PC-9 (cell line): ENCODE results near the gene OR7D2. TPM values are rescaled to one million over a fixed set of nuclear protein-coding genes. Genes with fewer than 3 reads are reported as not detected.

ENCODE experiments used
- BruUV-seq: library from RNA; stranded (reverse); fragments of 400-500 nt; replicated peaks from 2 replicates; lab custom pipeline; 2021; lab: Mats Ljungman, UMichigan
- CTCF ChIA-PET: fragments of 300-600 bp; sonication (Branson Sonifier 250); formaldehyde crosslinking; loops from one replicate; lab custom pipeline; 2022; ENCODE audit warnings: antibody characterized with exemption; lab: Charles Lee
- POLR2A ChIA-PET: fragments of 300-600 bp; sonication (Branson Sonifier 250); formaldehyde crosslinking; loops from one replicate; lab custom pipeline; 2022; ENCODE audit warnings: antibody characterized with exemption; ENCODE audit not compliant: unreplicated experiment; lab: Charles Lee
- DNase-seq, 2 experiments: peaks; one replicate each; pipeline versions ENCODE4 v3.0.0 to v3.0.0-alpha.2; 2015 to 2022; ENCODE audit warnings: mixed read lengths in 1 of 2
- H2AFZ ChIP-seq: fragments of 200-600 bp; sonication (generic); 2 replicates; pipeline ENCODE4 v1.8.1; 2017; ENCODE audit warnings: antibody characterized with exemption
- H3F3A ChIP-seq: fragments of 200-600 bp; sonication (generic); 2 replicates; pipeline ENCODE4 v1.8.1; 2017; ENCODE audit warnings: antibody characterized with exemption, mild to moderate bottlenecking, low read depth; ENCODE audit not compliant: insufficient read depth
- H3K27ac ChIP-seq: fragments of 200-600 bp; sonication (generic); 2 replicates; pipeline ENCODE4 v1.6.1; 2016; ENCODE audit warnings: mixed run types
- H3K27me3 ChIP-seq: fragments of 200-600 bp; sonication (generic); 2 replicates; pipeline ENCODE4 v1.6.1; 2016; ENCODE audit warnings: low read depth, mixed run types; ENCODE audit not compliant: insufficient read depth
- H3K36me3 ChIP-seq: fragments of 200-600 bp; sonication (generic); 2 replicates; pipeline ENCODE4 v1.6.1; 2016; ENCODE audit warnings: low read depth, mixed run types
- H3K4me1 ChIP-seq: fragments of 200-600 bp; sonication (generic); replicated peaks from 2 replicates; pipeline ENCODE4 v1.6.1; 2016; ENCODE audit warnings: mixed run types; ENCODE audit not compliant: insufficient read depth
- H3K4me2 ChIP-seq: fragments of 200-600 bp; sonication (generic); 2 replicates; pipeline ENCODE4 v1.6.1; 2017; ENCODE audit warnings: mixed run types
- H3K4me3 ChIP-seq: fragments of 200-600 bp; sonication (generic); 2 replicates; pipeline ENCODE4 v1.6.1; 2016; ENCODE audit warnings: mixed run types
- H3K79me2 ChIP-seq: fragments of 200-600 bp; sonication (generic); 2 replicates; pipeline ENCODE4 v1.6.1; 2017; ENCODE audit warnings: low read depth, mixed run types
- H3K9me2 ChIP-seq: fragments of 200-600 bp; sonication (generic); 2 replicates; pipeline ENCODE4 v1.8.1; 2017; ENCODE audit warnings: mild to moderate bottlenecking; ENCODE audit not compliant: insufficient read depth
- H3K9me3 ChIP-seq: fragments of 200-600 bp; sonication (generic); 2 replicates; pipeline ENCODE4 v1.8.1; 2016; ENCODE audit warnings: low read depth; ENCODE audit not compliant: insufficient read depth
- H4K20me1 ChIP-seq: fragments of 200-600 bp; sonication (generic); 2 replicates; pipeline ENCODE4 v1.8.1; 2017; ENCODE audit not compliant: insufficient read depth
- CTCF ChIP-seq: fragments of 200-600 bp; sonication (generic); conservative IDR thresholded peaks from 2 replicates; pipeline ENCODE4 v1.6.1; 2017; ENCODE audit warnings: mixed run types, antibody characterized with exemption, mild to moderate bottlenecking, moderate library complexity
- EZH2 ChIP-seq: fragments of 200-600 bp; sonication (generic); IDR thresholded peaks from 2 replicates; pipeline ENCODE4 v1.8.0; 2017; ENCODE audit warnings: antibody characterized with exemption, low read depth
- intact Hi-C: fragments of 100-400 bp; cut with micrococcal nuclease; formaldehyde crosslinking; loops from one replicate; pipeline ENCODE4 v1.10.0; 2022; ENCODE audit not compliant: unreplicated experiment
- total RNA-seq: library from RNA; stranded (reverse); gene quantifications from 2 replicates; pipeline ENCODE4 v1.2.3, GENCODE V29; 2021

The OR7D2 gene
- total RNA-seq, 1 experiment from 2014 or later, result not detected

- ChIA-PET POLR2A (no interaction called here), CTCF (no interaction called here)
- Histone ChIP-seq H3F3A (no peaks in the 10 kb centered on the region), H3K36me3 (peaks cover 88% of the 10 kb centered on the region), H3K9me2 (no peaks in the 10 kb centered on the region), H3K79me2 (peaks cover 98% of the 10 kb centered on the region), H3K27ac (no peak overlapping the region), H3K4me1 (no peaks in the 10 kb centered on the region; the same call in none of the 2 replicates), H4K20me1 (peaks cover 2% of the 10 kb centered on the region), H3K4me2 (no peak overlapping the region), H3K9me3 (peaks cover 67% of the 10 kb centered on the region), H3K4me3 (no peak overlapping the region), H3K27me3 (no peaks in the 10 kb centered on the region), H2AFZ (no peak overlapping the region)
- TF ChIP-seq EZH2 (no peak), CTCF (no peak)
- DNase-seq, result no peak
- intact Hi-C loops, result no loop called here
- BruUV-seq, result no TSS peak
Observed at GRCh38 chr19:9150650-9151049, 28.1 kb upstream of the OR7D2 start.

GRCh38 chr19:9151367-9151766 is 27.4 kb upstream of the OR7D2 start:
- CTCF ChIA-PET, result no interaction called here
- H3K9me2 ChIP-seq, result no peaks in the 10 kb centered on the region
- TF ChIP-seq CTCF (no peak), EZH2 (no peak)
- no peak overlapping the region for H3K27ac ChIP-seq
- no peak overlapping the region for H3K4me2 ChIP-seq
- H4K20me1 ChIP-seq, result peaks cover 2% of the 10 kb centered on the region
- intact Hi-C loops, result no loop called here
- peaks cover 68% of the 10 kb centered on the region for H3K9me3 ChIP-seq
- POLR2A ChIA-PET, result no interaction called here
- H3K27me3 ChIP-seq, result no peaks in the 10 kb centered on the region
- peaks cover 99% of the 10 kb centered on the region for H3K79me2 ChIP-seq
- H2AFZ ChIP-seq, result no peak overlapping the region
- BruUV-seq, result no TSS peak
- no peak for DNase-seq
- H3K4me1 ChIP-seq, result no peaks in the 10 kb centered on the region; the same call in none of the 2 replicates
- H3K4me3 ChIP-seq, result no peak overlapping the region
- peaks cover 94% of the 10 kb centered on the region for H3K36me3 ChIP-seq
- no peaks in the 10 kb centered on the region for H3F3A ChIP-seq

- no peak for TF ChIP-seq CTCF
- TF ChIP-seq EZH2, result no peak
- no peak overlapping the region for H3K4me2 ChIP-seq
- no peak overlapping the region for H2AFZ ChIP-seq
- H3K4me3 ChIP-seq, result no peak overlapping the region
- peaks cover 9% of the 10 kb centered on the region; the same call in 1 of the 2 replicates for H3F3A ChIP-seq
- DNase-seq, result no peak
- H3K9me2 ChIP-seq, result no peaks in the 10 kb centered on the region
- H3K4me1 ChIP-seq, result no peaks in the 10 kb centered on the region
- intact Hi-C loops, result no loop called here
- peaks cover 80% of the 10 kb centered on the region for H3K9me3 ChIP-seq
- H4K20me1 ChIP-seq, result peaks cover 2% of the 10 kb centered on the region
- H3K27me3 ChIP-seq, result no peaks in the 10 kb centered on the region
- ChIA-PET CTCF (no interaction called here), POLR2A (no interaction called here)
- peaks cover 96% of the 10 kb centered on the region for H3K36me3 ChIP-seq
- H3K27ac ChIP-seq, result no peak overlapping the region
- no TSS peak for BruUV-seq
- peaks cover 56% of the 10 kb centered on the region for H3K79me2 ChIP-seq
Observed at GRCh38 chr19:9155591-9155990, 23.2 kb upstream of the OR7D2 start.
